Neural cell (in vitro differentiated cells): ENCODE results near the gene NOP9. TPM values are rescaled to one million over a fixed set of nuclear protein-coding genes. Genes with fewer than 3 reads are reported as not detected.

Source experiments
- H2AFZ ChIP-seq: fragments of 200-600, 300-800 bp; sonication (generic), shearing (Covaris generic); 2 replicates; pipeline ENCODE4 v1.6.0; 2014; ENCODE audit warnings: low read depth, mild to moderate bottlenecking, antibody characterized with exemption, low read length, moderate library complexity
- H3F3A ChIP-seq: fragments of 200-600 bp; shearing (Covaris generic); 2 replicates; pipeline ENCODE4 v1.6.1; 2016; ENCODE audit warnings: mild to moderate bottlenecking, moderate library complexity, mixed read lengths, antibody characterized with exemption, low read length; ENCODE audit not compliant: insufficient read depth, poor library complexity, severe bottlenecking
- H3K27ac ChIP-seq: fragments of 200-600, 300-800 bp; sonication (generic), shearing (Covaris generic); 2 replicates; pipeline ENCODE4 v1.5.1; 2014; ENCODE audit warnings: mild to moderate bottlenecking, low read length, moderate library complexity
- H3K27me3 ChIP-seq: fragments of 300-800, 200-600 bp; sonication (generic), shearing (Covaris generic); 2 replicates; pipeline ENCODE4 v1.6.0; 2014; ENCODE audit warnings: mild to moderate bottlenecking, low read depth, low read length, moderate library complexity; ENCODE audit not compliant: insufficient read depth
- H3K36me3 ChIP-seq: fragments of 300-800, 200-600 bp; sonication (generic), shearing (Covaris generic); 2 replicates; pipeline ENCODE4 v1.5.1; 2014; ENCODE audit warnings: mild to moderate bottlenecking, antibody characterized with exemption, low read length, moderate library complexity; ENCODE audit not compliant: insufficient read depth
- H3K4me2 ChIP-seq: fragments of 300-800, 200-600 bp; sonication (generic), shearing (Covaris generic); 2 replicates; pipeline ENCODE4 v1.6.0; 2014; ENCODE audit warnings: mild to moderate bottlenecking, low read length
- H3K4me3 ChIP-seq: fragments of 300-800, 200-600 bp; sonication (generic), shearing (Covaris generic); 2 replicates; pipeline ENCODE4 v1.5.1; 2014; ENCODE audit warnings: mild to moderate bottlenecking, low read length, moderate library complexity
- H3K79me2 ChIP-seq: fragments of 200-600 bp; shearing (Covaris generic); replicated peaks from 2 replicates; pipeline ENCODE4 v1.6.0; 2014; ENCODE audit warnings: mild to moderate bottlenecking, low read length, moderate library complexity; ENCODE audit not compliant: insufficient read depth
- H3K9ac ChIP-seq: fragments of 300-800, 200-600 bp; sonication (generic), shearing (Covaris generic); 2 replicates; pipeline ENCODE4 v1.6.1; 2016; ENCODE audit warnings: mild to moderate bottlenecking, low read length, mixed read lengths
- H3K9me2 ChIP-seq: fragments of 200-600 bp; shearing (Covaris generic); 2 replicates; pipeline ENCODE4 v1.6.1; 2016; ENCODE audit warnings: mild to moderate bottlenecking, low read length, mixed read lengths; ENCODE audit not compliant: insufficient read depth
- H3K9me3 ChIP-seq: fragments of 200-600, 300-800 bp; sonication (generic), shearing (Covaris generic); 2 replicates; pipeline ENCODE4 v1.6.1; 2016; ENCODE audit warnings: mild to moderate bottlenecking, mixed run types, low read length, moderate library complexity, mixed read lengths
- H4K20me1 ChIP-seq: fragments of 200-600 bp; shearing (Covaris generic); 2 replicates; pipeline ENCODE4 v1.6.1; 2016; ENCODE audit warnings: mild to moderate bottlenecking, mixed run types; ENCODE audit not compliant: insufficient read depth
- EP300 ChIP-seq: fragments of 450-650 bp; conservative IDR thresholded peaks from 2 replicates; pipeline ENCODE4 v1.6.1; 2014; ENCODE audit warnings: antibody characterized with exemption, mild to moderate bottlenecking, moderate library complexity; ENCODE audit not compliant: poor library complexity, severe bottlenecking
- EZH2 ChIP-seq: fragments of 200-600, 300-800 bp; shearing (Covaris generic), sonication (generic); IDR thresholded peaks from 2 replicates; pipeline ENCODE4 v1.6.1; 2014; ENCODE audit warnings: antibody characterized with exemption, low read length, borderline replicate concordance, mild to moderate bottlenecking; ENCODE audit not compliant: insufficient read depth, poor library complexity, severe bottlenecking
- MXI1 ChIP-seq: fragments of 450-650 bp; conservative IDR thresholded peaks from 2 replicates; pipeline ENCODE4 v1.6.1; 2014; ENCODE audit warnings: antibody characterized with exemption, mild to moderate bottlenecking; ENCODE audit not compliant: poor library complexity, severe bottlenecking
- POLR2AphosphoS5 ChIP-seq: IDR thresholded peaks from 2 replicates; pipeline ENCODE4 v1.6.1; 2012
- RAD21 ChIP-seq: fragments of 450-650 bp; conservative IDR thresholded peaks from 2 replicates; pipeline ENCODE4 v1.6.1; 2014; ENCODE audit warnings: antibody characterized with exemption, mild to moderate bottlenecking, moderate library complexity
- SMC3 ChIP-seq: fragments of 450-650 bp; conservative IDR thresholded peaks from 2 replicates; pipeline ENCODE4 v1.6.1; 2014; ENCODE audit warnings: antibody characterized with exemption, mild to moderate bottlenecking, moderate library complexity; ENCODE audit not compliant: poor library complexity
- TAF1 ChIP-seq: IDR thresholded peaks from 2 replicates; pipeline ENCODE4 v1.6.1; 2012; ENCODE audit warnings: low read depth
- polyA plus RNA-seq: library from polyadenylated mRNA; depleted of rRNA; stranded (reverse); fragments of >200 nt; gene quantifications from 2 replicates; pipeline ENCODE4 v1.2.3, GENCODE V29; 2014
- TF ChIP-seq, protein P1 (sequence below): IDR thresholded peaks from 2 replicates; pipeline ENCODE4 v1.6.1; 2012; ENCODE audit warnings: borderline replicate concordance
- TF ChIP-seq, protein P2 (sequence below): fragments of 450-650 bp; IDR thresholded peaks from 2 replicates; pipeline ENCODE4 v1.5.1; 2014; ENCODE audit warnings: antibody characterized with exemption, mild to moderate bottlenecking, moderate library complexity; ENCODE audit not compliant: poor library complexity, severe bottlenecking

Gene NOP9
- polyA plus RNA-seq, 1 donor from 2014 or later = 13.0 TPM

DNA sequence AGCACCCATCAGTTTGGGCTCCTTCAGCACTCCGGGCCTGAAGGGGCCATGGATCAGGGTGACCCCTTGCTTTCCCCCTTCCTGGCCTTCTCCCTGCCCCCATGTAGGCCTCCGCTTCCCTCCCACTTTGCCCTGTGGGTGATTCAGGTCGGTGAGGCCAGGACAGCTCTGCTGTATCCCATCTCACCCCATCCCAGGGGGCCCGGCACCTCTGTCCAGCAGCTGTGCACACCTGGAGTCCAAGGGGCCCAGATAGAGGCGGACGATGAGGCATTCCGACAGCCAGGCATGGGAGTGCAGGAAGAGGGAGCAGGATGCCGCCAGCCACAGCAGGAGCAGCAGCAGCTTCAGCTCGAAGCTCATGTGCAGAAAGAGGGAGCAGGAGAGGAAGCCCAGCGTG is 23.0 kb downstream of the NOP9 start:
- H3K79me2 ChIP-seq = no peaks in the 10 kb centered on the region
- H3K4me3 ChIP-seq = no peak overlapping the region
- no peaks in the 10 kb centered on the region for H3K9me3 ChIP-seq
- peaks cover 8% of the 10 kb centered on the region for H3K27me3 ChIP-seq
- no peak overlapping the region for H3K27ac ChIP-seq
- H3K9ac ChIP-seq = no peak overlapping the region
- H3F3A ChIP-seq = no peaks in the 10 kb centered on the region
- no peaks in the 10 kb centered on the region for H3K36me3 ChIP-seq
- H3K9me2 ChIP-seq = no peaks in the 10 kb centered on the region
- H2AFZ ChIP-seq = no peak overlapping the region
- no peak overlapping the region for H3K4me2 ChIP-seq
- TF ChIP-seq MXI1 = no peak
- TF ChIP-seq, protein P1, sequence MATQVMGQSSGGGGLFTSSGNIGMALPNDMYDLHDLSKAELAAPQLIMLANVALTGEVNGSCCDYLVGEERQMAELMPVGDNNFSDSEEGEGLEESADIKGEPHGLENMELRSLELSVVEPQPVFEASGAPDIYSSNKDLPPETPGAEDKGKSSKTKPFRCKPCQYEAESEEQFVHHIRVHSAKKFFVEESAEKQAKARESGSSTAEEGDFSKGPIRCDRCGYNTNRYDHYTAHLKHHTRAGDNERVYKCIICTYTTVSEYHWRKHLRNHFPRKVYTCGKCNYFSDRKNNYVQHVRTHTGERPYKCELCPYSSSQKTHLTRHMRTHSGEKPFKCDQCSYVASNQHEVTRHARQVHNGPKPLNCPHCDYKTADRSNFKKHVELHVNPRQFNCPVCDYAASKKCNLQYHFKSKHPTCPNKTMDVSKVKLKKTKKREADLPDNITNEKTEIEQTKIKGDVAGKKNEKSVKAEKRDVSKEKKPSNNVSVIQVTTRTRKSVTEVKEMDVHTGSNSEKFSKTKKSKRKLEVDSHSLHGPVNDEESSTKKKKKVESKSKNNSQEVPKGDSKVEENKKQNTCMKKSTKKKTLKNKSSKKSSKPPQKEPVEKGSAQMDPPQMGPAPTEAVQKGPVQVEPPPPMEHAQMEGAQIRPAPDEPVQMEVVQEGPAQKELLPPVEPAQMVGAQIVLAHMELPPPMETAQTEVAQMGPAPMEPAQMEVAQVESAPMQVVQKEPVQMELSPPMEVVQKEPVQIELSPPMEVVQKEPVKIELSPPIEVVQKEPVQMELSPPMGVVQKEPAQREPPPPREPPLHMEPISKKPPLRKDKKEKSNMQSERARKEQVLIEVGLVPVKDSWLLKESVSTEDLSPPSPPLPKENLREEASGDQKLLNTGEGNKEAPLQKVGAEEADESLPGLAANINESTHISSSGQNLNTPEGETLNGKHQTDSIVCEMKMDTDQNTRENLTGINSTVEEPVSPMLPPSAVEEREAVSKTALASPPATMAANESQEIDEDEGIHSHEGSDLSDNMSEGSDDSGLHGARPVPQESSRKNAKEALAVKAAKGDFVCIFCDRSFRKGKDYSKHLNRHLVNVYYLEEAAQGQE = no peak
- no peak for TF ChIP-seq EP300
- TF ChIP-seq RAD21 = no peak
- no peak for TF ChIP-seq POLR2AphosphoS5
- no peak for TF ChIP-seq TAF1
- TF ChIP-seq SMC3 = no peak
- TF ChIP-seq, protein P2, sequence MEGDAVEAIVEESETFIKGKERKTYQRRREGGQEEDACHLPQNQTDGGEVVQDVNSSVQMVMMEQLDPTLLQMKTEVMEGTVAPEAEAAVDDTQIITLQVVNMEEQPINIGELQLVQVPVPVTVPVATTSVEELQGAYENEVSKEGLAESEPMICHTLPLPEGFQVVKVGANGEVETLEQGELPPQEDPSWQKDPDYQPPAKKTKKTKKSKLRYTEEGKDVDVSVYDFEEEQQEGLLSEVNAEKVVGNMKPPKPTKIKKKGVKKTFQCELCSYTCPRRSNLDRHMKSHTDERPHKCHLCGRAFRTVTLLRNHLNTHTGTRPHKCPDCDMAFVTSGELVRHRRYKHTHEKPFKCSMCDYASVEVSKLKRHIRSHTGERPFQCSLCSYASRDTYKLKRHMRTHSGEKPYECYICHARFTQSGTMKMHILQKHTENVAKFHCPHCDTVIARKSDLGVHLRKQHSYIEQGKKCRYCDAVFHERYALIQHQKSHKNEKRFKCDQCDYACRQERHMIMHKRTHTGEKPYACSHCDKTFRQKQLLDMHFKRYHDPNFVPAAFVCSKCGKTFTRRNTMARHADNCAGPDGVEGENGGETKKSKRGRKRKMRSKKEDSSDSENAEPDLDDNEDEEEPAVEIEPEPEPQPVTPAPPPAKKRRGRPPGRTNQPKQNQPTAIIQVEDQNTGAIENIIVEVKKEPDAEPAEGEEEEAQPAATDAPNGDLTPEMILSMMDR = no peak
- no peak for TF ChIP-seq EZH2
- no peaks in the 10 kb centered on the region for H4K20me1 ChIP-seq

DNA sequence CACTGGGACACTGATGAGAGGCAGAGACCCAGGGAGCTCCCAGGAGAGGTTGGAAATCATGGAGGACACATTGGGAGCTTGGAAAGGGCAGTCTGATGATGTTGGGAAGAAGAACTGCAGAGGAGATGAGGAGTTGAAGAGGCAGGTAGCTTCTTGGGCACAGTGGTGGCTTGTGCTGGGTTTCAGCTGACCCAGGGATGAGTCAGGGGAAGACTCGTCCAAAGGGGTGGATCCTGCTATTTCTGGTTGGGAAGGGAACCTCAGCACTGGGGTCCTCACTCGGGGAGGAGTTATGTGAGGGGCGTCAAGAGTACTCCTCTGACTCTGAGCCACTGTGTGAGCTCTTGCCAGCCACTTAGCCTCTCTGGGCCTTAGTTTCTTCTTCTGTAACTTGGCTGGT is 23.7 kb downstream of the NOP9 start:
- Histone ChIP-seq H3K36me3 (no peaks in the 10 kb centered on the region), H3K4me2 (no peak overlapping the region), H2AFZ (no peak overlapping the region), H3K27me3 (peaks cover 8% of the 10 kb centered on the region), H3F3A (no peaks in the 10 kb centered on the region), H3K9me2 (no peaks in the 10 kb centered on the region), H3K9me3 (no peaks in the 10 kb centered on the region), H3K79me2 (no peaks in the 10 kb centered on the region), H3K9ac (no peak overlapping the region), H4K20me1 (no peaks in the 10 kb centered on the region), H3K4me3 (no peak overlapping the region), H3K27ac (no peak overlapping the region)
- TF ChIP-seq POLR2AphosphoS5 (no peak), EZH2 (no peak), SMC3 (no peak), EP300 (no peak), TAF1 (no peak), MXI1 (no peak), RAD21 (no peak)
- TF ChIP-seq, protein P1 = no peak
- TF ChIP-seq, protein P2 = no peak
